Mucosa of stomach (tissue), 1 donor: ENCODE data around the gene RADIL.

Source experiments
- H3K27me3 ChIP-seq: one replicate; pipeline ENCODE4 v1.7.0; 2013; ENCODE audit warnings: mild to moderate bottlenecking, low read length; ENCODE audit not compliant: control insufficient read depth, insufficient read depth
- H3K36me3 ChIP-seq: one replicate; pipeline ENCODE4 v1.7.0; 2013; ENCODE audit warnings: low read length; ENCODE audit not compliant: control insufficient read depth, insufficient read depth
- H3K4me1 ChIP-seq: one replicate; pipeline ENCODE4 v1.7.0; 2013; ENCODE audit warnings: mild to moderate bottlenecking, low read length; ENCODE audit not compliant: control insufficient read depth, insufficient read depth
- H3K4me3 ChIP-seq: one replicate; pipeline ENCODE4 v1.7.0; 2013; ENCODE audit warnings: low read length
- H3K9ac ChIP-seq: one replicate; pipeline ENCODE4 v1.7.0; 2013; ENCODE audit warnings: mild to moderate bottlenecking, low read length, moderate library complexity
- H3K9me3 ChIP-seq: one replicate; pipeline ENCODE4 v1.7.0; 2013; ENCODE audit warnings: mild to moderate bottlenecking, low read length, moderate library complexity; ENCODE audit not compliant: control insufficient read depth
- donor health status: Pancreatic carcinoma.

The RADIL gene, protein sequence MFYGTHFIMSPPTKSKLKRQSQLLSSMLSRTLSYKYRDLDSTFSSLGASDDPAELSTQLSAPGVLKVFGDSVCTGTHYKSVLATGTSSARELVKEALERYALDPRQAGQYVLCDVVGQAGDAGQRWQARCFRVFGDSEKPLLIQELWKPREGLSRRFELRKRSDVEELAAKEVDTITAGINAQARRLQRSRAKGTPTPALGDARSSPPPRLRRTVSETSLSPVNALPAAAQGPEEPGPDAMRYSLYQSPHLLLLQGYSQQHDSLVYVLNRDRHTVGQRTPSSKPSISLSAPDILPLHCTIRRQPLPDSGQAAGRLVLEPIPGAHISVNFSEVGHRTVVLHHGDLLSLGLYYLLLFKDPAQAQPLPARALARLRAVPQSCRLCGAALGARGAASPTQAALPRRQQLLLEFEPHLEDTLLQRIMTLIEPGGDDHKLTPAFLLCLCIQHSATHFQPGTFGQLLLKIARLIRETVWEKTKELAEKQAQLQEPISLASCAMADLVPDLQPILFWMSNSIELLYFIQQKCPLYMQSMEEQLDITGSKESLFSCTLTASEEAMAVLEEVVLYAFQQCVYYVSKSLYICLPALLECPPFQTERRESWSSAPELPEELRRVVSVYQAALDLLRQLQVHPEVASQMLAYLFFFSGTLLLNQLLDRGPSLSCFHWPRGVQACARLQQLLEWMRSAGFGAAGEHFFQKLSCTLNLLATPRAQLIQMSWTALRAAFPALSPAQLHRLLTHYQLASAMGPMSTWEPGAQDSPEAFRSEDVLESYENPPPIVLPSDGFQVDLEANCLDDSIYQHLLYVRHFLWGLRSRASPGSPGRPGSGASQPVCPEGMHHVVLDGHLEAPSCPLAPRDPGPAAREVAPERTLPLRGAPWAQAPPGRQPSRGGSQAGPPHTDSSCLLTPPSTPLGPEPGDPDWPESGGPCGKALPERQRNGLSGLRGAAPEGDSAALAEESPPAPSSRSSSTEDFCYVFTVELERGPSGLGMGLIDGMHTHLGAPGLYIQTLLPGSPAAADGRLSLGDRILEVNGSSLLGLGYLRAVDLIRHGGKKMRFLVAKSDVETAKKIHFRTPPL

DNA sequence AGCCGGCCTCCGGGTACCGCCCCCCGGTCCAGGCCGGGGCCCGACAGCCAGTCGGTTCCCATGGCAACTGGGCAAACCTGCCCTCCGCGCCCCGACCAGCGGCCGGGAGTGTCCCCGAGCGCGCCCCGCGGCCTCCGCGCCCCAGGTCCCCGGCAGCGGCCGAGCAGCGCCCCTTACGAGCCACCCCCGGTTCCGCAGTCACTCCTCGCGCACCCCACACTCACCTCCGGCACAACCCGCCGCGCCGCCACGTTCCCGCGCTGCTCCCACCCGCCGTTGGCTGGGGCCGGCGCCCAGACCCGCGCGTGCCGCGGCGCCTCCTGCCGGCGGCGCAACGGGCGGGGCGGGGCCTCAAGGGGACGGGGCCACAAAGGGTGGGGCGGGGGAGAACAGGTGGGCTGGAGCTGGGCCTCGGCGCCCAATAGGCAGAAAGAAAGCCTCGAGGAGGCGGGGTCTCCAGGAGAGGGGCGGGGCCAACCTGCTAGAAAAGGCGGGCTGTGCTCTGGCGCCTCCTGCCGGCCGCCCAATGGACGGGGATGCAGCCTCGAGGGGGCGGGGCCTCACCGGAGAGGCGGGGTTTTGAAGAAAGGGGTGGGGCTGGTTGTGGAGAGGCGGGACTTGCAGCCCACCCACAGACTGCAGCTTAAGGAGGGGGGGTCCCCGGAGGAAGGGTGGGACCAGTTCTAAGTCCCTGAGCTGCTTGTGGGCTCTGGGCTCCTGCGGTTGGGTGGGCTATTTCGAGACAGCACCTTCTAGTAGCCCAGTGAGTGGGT is at the start of gene RADIL:
RADIL (minus strand) TSS at position 345 of the 773 bp plus-strand sequence. CDS start 5,577 bp downstream, outside the sequence.
- H3K36me3 ChIP-seq = no peaks in the 10 kb centered on the region
- H3K4me1 ChIP-seq = peaks cover 5% of the 10 kb centered on the region
- H3K9ac ChIP-seq = no peak within 1 kb of the TSS
- peaks cover 26% of the 10 kb centered on the region for H3K27me3 ChIP-seq
- H3K9me3 ChIP-seq = no peaks in the 10 kb centered on the region
- no peak within 1 kb of the TSS for H3K4me3 ChIP-seq

GRCh38 chr7:4931943-4932342 is 48.4 kb upstream of the RADIL start:
- no peaks in the 10 kb centered on the region for H3K9me3 ChIP-seq
- H3K4me1 ChIP-seq = no peaks in the 10 kb centered on the region
- no peaks in the 10 kb centered on the region for H3K36me3 ChIP-seq
- no peaks in the 10 kb centered on the region for H3K27me3 ChIP-seq
- H3K9ac ChIP-seq = no peak overlapping the region
- no peak overlapping the region for H3K4me3 ChIP-seq

GRCh38 chr7:4929005-4929404 is 45.5 kb upstream of the RADIL start:
- H3K9me3 ChIP-seq = no peaks in the 10 kb centered on the region
- no peaks in the 10 kb centered on the region for H3K27me3 ChIP-seq
- H3K4me1 ChIP-seq = no peaks in the 10 kb centered on the region
- no peak overlapping the region for H3K9ac ChIP-seq
- no peak overlapping the region for H3K4me3 ChIP-seq
- H3K36me3 ChIP-seq = no peaks in the 10 kb centered on the region

- Histone ChIP-seq H3K9me3 (no peaks in the 10 kb centered on the region), H3K4me1 (no peaks in the 10 kb centered on the region), H3K36me3 (no peaks in the 10 kb centered on the region), H3K4me3 (no peak overlapping the region), H3K9ac (no peak overlapping the region), H3K27me3 (no peaks in the 10 kb centered on the region)
These were observed 44.9 kb upstream of the RADIL start for GRCh38 chr7:4928445-4928844.

GRCh38 chr7:4919969-4920766 is 36.7 kb upstream of the RADIL start:
- no peaks in the 10 kb centered on the region for H3K36me3 ChIP-seq
- no peaks in the 10 kb centered on the region for H3K4me1 ChIP-seq
- H3K9ac ChIP-seq = no peak overlapping the region
- no peak overlapping the region for H3K4me3 ChIP-seq
- H3K9me3 ChIP-seq = no peaks in the 10 kb centered on the region
- H3K27me3 ChIP-seq = no peaks in the 10 kb centered on the region

DNA sequence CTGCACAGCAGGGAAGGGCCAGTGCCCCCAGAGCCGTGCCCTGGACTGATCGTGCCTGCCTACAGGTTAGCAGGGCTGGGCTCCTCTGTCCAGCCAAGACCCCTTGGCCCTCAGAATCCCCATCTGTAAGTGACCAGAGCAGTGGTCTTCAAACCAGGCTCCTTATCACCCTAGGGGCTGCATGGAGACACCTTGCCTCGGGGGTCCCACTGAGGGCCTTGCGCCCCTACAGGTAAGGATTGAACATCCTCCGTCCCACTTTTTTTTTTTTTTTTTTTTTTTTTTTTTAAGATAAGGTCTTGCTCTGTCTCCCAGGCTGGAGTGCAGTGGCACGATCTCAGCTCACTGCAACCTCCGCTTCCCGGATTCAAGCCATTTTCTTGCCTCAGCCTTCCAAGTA is 32.6 kb upstream of the RADIL start:
- H3K36me3 ChIP-seq = no peaks in the 10 kb centered on the region
- H3K9me3 ChIP-seq = no peaks in the 10 kb centered on the region
- H3K4me3 ChIP-seq = no peak overlapping the region
- no peaks in the 10 kb centered on the region for H3K27me3 ChIP-seq
- no peak overlapping the region for H3K9ac ChIP-seq
- H3K4me1 ChIP-seq = no peaks in the 10 kb centered on the region

- H3K9ac ChIP-seq = no peak overlapping the region
- H3K4me1 ChIP-seq = no peaks in the 10 kb centered on the region
- H3K4me3 ChIP-seq = no peak overlapping the region
- no peaks in the 10 kb centered on the region for H3K36me3 ChIP-seq
- no peaks in the 10 kb centered on the region for H3K27me3 ChIP-seq
- no peaks in the 10 kb centered on the region for H3K9me3 ChIP-seq
These were observed 27.8 kb upstream of the RADIL start for GRCh38 chr7:4911111-4911828.

DNA sequence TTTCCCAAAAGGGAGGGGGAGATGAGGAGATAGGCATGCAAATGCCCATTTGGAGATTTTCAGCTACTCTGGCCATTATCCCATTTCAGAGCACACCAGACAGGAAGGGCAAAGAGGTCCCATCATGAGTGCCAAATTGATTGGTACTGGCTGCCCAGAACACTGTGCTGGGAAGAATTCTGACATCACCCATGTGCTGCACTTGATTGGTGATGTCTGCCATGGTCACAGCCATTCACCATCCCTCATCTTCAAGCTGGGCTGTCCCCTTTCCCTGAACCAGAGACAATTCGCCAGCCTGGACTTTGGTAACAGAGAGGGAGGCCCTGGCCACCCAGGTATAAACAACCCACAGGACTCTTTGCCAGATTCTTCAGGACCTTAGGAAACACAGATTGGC is 23.2 kb upstream of the RADIL start:
- Histone ChIP-seq H3K4me3 (no peak overlapping the region), H3K9me3 (no peaks in the 10 kb centered on the region), H3K4me1 (no peaks in the 10 kb centered on the region), H3K27me3 (no peaks in the 10 kb centered on the region), H3K9ac (no peak overlapping the region), H3K36me3 (no peaks in the 10 kb centered on the region)

DNA sequence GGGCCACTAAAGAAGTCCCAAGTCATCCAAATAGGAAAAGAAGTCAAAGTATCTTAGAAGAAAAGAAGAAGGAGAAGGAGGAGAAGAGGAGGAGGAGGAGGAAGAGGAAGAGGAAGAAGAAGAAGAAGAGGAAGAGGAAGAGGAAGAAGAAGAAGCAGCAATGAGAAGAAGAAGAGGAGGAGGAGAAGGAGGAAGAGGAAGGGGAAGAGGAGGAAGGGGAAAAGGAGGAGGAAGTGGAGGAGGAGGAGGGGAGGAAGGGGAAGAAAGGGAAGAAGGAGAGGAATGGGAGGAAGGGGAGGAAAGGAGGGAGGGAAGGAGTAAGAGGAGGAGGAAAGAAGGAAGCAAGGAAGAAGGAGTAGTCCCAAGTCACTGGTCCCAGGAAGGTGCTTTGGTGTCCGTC is 21.7 kb upstream of the RADIL start:
- no peak overlapping the region for H3K9ac ChIP-seq
- H3K36me3 ChIP-seq = no peaks in the 10 kb centered on the region
- no peaks in the 10 kb centered on the region for H3K4me1 ChIP-seq
- no peaks in the 10 kb centered on the region for H3K9me3 ChIP-seq
- H3K27me3 ChIP-seq = no peaks in the 10 kb centered on the region
- no peak overlapping the region for H3K4me3 ChIP-seq

DNA sequence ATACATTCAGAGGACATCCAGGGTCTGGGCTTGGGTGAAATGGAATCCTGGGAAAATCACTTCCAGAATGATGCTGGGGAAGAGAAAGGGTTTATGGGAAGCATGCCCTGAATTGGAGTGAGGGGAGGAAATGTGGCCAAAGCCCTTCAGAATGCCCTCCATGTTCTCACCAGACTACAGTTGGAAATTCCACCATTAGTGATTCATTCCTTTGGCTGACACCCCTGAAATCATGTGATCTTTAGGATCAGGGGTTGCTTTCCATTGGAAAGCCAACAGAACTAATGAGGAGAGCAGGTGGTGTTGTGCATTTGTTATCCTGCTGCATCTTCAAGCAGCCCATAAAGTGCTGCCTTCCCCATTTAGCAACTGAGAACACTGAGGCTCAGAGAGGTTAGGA is 20.8 kb upstream of the RADIL start:
- H3K4me3 ChIP-seq = no peak overlapping the region
- no peaks in the 10 kb centered on the region for H3K9me3 ChIP-seq
- no peaks in the 10 kb centered on the region for H3K27me3 ChIP-seq
- H3K4me1 ChIP-seq = no peaks in the 10 kb centered on the region
- no peak overlapping the region for H3K9ac ChIP-seq
- no peaks in the 10 kb centered on the region for H3K36me3 ChIP-seq
